M059J (cell line): Measurements from ENCODE around the gene WDPCP. TPM values are rescaled to one million over a fixed set of nuclear protein-coding genes. Genes with fewer than 3 reads are reported as not detected.
"Not testable (repeated sequence)": the region's sequence is repeated elsewhere in the genome, so short reads cannot be mapped to it uniquely, and the experiment has no call there.

Experiments
- DNase-seq: peaks from one replicate; pipeline ENCODE4 v3.0.0-alpha.2; 2012; ENCODE audit warnings: low read depth
- total RNA-seq: library from RNA; depleted of rRNA; stranded (reverse); fragments of >200 nt; shearing (Covaris generic); gene quantifications from 2 replicates; pipeline ENCODE4 v1.2.3, GENCODE V29; 2014; rRNA removed

The WDPCP gene
- total RNA-seq, 1 experiment from 2014 or later, result 2.7 TPM

DNA sequence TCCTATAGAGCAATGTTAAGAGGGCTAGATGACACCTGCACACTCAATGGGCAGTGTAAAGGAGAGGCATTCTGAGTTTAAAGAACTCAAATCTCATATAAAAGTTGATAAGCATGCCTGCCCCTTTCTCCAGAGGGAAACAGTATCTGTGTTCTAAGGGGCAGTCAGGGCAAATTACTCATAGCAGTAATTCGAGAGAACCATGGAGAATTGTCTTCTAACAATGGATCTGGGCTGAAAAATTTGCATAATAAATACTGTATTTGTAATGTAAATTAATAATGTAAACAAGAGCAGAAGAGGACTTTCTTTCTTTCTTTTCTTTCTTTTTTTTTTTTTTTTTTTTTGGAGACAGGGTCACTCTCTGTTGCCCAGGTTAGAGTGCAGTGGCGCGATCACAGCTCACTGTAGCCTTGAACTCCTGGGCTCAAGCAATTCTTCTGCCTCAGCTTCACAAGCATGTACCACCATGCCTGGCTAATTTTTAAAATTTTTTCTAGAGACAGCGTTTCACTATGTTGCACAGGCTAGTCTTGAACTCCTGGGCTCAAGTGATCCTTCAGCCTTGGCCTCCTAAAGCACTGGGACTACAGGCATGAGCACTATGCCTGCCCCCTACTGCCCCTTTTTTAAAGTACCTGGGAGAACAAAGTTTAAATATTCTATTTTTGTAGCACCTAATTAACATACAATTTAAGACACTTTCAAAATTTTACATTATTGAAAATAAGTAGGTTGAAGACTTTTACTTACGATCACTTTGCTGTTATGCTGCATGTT lies 467.0 kb downstream of the WDPCP start:
- DNase-seq, result no peak

DNA sequence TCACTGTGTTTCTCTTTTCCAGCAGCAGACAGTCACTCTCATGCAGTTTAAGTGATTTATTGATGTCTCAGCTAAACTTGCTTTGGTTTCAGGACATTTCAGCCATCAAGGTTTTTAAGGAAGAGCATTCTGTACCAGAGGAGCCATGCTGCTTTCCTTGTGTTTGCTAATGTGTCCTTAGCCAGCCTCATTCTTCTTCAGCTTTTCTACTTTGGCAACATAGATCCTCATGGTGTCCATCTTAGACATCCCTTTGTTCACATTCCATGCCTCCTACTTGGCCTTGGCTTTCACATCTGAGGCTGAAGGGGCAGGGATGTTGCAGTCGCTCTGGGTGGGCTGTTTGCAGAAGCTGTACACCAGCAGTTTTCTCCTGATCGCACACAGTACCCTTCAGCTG lies 469.5 kb downstream of the WDPCP start:
- no peak for DNase-seq

DNA sequence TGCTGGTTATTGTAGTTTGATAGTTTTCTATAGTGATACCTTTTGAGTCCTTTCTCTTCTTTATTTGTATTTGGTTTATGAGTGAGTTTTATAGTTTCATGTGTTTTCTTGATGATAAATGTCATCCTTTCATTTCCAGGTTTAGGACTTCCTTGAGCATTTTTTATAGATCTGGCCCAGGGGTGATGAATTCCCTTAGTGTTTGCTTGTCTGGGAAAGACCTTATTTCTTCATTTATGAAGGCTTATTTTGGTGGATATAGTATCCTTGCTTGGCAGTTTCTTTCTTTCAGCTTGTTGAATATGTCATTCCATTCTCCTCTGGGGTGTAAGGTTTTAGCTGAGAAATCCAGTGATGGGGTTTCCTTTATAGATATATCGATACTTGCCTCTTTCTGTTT lies 483.8 kb downstream of the WDPCP start:
- no peak for DNase-seq

DNA sequence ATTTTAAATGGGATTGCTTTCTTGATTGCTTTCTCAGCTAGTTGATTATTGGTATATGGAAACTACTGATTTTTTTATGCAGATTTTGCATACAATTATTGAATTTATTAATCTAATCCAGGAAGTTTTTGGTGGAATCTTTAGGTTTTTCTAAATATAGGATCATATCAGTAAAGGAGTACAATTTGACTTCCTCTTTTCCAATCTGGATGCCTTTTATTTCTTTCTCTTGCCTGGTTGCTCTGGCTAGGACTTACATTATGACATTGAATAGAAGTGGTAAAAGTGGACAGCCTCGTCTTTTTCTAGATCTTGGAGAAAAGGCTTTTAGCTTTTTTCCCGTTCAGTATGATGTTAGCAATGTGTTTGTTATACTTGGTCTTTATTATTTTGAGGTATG lies 486.3 kb downstream of the WDPCP start:
- no peak for DNase-seq

DNA sequence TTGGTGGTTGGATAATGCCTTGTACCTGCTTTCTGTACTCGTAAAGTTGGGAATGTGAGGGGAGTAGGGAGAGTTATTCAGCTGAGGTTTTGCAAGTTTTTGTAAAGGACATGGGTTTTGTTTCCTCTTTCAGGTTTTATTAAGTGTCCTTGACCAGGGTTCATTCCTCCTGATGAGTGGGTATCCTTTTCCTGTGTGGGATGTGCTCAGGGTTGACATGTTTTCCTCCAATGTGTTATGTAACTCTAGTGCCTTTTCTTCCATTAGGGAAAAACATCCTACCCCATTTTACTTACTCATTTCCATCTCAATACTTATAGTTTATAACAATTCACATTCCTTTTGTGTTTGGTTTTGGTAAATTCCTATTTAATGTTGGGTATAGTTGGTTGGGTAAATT lies 489.2 kb downstream of the WDPCP start:
- no peak for DNase-seq

DNA sequence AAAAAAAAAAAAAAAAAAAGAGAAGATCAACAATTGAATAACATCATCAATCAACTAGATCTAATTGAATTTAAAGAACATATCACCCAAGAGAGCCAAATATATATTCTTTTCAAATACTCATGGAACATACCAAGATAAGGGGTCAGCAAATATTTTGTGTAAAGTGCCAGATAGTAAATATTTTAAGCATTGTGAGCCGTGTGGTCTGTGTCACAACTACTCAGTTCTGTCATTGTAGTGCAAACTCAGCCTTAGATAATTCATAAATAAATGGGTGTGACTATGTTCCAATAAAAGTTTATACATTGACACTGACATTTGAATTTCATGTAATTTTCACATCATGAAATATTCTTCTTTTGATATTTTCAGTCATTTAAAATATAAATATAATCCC lies 491.8 kb downstream of the WDPCP start:
- no peak for DNase-seq

DNA sequence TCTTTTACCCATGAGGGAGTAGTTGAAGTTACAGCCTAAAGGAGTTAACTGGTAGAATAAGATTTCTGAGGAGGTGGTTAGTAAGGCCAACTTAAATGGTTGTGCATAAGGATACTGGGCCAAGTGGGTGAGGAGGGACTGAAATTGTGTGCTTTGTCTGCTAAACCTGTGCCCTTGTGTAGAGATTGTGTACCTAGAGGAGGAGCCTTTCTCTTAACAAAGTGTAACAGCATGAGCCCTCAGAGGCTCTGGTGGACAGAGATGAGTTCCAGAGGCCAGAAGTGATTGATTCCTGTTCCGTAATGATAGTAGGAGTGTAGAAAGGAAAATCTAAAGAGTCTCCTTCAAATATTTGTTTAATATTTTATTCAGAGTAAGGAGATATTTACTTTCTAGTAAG lies 494.8 kb downstream of the WDPCP start:
- no peak for DNase-seq

DNA sequence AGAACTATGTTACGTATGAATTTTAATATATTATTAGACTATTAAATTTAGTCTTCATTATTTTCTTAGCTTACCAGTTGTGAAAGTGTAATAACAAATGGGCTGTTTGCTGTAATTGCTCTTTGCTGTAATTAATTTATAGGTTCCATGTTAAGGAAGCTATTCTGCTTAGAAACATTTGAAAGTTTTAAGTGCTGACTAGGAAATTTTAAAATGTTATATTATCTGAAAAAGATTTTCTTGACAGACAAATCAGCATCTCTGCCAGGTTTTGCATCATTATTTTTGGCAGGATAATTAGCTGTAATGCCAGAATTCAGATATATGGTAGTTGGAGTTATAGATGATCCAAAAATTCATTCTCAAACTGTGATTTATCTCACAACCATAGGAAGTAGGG lies 495.4 kb downstream of the WDPCP start:
- no peak for DNase-seq

DNA sequence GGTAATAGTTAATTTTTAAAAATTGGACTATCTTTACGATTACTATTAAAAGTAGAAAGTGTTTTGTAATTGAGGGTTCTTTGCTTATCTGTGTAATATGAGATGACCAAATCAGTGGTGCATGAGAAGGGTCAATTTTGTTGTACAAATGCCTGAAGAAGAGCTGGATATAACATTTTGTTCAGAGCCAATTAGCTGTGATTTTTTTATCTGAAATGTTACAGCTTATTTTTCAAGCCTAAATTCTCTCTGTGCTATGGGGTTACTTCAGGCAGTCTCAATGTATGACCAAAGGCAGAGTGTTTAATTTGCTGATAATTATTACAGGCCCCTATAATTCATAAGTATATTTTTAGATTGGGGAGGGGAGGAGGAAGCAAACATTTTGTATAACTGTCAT lies 495.9 kb downstream of the WDPCP start:
- DNase-seq, result no peak

DNA sequence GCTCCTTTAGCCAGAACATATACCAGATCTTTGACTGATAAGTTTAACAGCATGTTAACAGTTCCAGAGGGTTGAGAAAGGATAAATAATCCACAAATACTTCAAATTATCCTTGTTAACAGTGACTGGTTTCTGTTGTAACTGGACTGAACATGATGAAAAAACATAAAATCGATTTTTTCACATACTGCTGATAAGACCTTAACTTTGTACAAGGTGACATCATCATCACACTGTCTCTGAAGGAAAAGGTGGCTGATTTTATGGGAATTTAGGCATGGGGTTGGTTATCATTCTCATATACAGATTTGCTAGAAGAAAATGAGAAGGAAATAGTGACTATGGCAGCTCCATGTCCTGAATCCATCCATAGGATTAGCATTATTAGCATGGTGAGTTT lies 501.6 kb downstream of the WDPCP start:
- no peak for DNase-seq

DNA sequence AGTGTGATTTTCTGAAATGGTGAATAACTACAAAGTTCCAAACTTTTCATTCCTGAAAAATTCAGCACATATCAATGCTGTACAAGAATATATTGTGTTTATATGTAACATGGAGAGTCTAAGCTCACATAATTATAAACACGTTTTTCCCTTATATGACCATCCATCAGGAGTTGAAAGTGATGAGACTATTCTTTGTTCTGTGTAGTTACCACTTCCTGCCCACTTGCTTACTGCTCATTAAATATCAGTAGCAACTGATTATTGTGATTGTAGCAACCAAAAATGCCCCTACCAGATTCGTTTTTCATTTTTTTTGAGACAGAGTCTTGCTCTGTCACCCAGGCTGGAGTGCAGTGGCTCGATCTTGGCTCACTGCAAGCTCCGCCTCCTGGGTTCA lies 506.9 kb downstream of the WDPCP start:
- DNase-seq, result peak; percentile 12

DNA sequence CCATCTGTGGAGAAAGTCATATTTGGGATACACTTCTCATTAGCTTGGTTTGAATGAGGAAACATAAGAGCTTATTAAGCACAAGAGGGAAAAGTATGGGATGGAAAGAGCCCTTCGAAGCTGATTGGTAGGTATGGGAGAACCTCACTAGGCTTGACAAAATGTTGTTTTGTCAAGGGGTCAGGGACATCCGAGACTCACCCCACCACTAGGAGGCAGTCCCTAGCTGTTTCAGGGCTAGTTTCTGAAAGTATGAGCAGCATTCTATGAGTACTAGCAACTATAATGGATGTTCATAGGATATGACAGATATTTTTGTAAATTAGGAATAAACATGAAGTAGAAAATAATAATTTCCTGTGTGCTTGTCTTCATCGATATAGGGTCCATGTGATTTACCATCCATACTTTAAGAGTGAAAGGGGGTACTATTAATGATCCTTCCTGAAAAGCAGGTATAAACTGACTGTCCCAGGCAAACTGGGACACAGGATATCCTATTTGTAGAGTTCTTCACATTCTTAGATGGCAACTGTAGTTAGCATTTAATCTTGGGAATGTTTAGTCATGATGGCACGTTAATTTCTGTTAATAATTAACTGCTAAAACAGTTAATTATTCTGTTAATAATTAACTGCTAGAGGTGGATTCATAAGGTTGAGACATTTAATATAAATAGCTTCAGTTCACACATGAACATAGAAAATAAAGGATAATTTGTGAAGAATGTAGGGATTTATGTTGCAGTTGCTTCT lies 509.2 kb downstream of the WDPCP start:
- DNase-seq, result peak; percentile 20

DNA sequence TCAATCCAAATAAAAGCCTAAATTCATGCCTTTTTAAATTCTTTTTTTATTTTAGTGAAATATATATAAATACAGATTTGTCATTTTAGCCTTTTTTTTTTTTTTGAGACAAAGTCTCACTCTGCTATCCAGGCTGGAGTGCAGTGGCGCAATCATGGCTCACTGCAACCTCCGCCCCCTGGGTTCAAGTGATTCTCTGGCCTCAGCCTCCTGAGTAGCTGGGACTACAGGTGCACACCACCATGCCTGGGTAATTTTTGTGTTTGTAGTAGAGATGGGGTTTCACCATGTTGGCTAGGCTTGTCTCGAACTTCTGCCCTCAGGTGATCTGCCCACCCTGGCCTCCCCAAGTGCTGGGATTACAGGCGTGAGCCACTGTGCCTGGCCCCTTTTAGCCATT lies 513.9 kb downstream of the WDPCP start:
- DNase-seq, result not testable (repeated sequence)

DNA sequence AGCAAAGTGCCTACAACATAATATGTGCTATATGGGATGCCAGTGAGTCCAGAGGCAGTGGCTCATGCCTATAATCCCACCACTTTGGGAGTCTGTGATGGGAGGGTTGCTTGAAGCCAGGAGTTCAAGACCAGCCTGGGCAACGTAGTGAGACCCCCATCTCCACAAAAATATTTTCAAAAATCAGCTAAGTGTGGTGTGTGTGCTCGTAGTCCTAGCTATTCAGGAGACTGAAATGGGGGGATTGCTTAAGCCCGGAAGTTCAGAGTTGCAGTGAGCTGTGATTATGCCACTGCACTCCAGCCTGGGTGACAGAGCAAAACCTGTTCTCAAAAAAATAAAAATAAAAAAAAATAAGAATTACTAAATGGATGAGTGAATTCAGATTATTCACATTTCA lies 514.3 kb downstream of the WDPCP start:
- DNase-seq, result no peak

DNA sequence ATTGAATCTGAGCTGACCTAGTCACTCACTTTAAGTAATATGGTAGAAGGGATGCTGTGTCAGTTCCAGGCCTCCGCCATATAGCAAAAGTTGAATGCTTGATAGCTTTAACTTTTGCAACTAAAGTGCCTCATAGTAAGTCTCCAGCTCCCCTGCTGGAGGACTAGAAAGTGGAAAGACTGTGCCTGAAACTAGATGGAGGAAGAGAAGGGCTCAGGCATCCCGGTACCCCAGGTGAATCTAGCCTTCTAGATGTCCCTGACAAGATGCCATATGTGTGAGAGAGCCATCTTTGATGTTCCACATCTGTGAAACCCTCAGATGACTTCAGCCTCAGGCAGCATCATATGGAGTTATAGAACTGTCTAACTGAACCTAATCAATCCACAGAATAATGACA lies 516.6 kb downstream of the WDPCP start:
- DNase-seq, result no peak

Other genes starting within 250 kb of the WDPCP start
- gene MDH1, start 486 bp upstream of the WDPCP start, total RNA-seq, result 228 and 324 TPM in 2 replicates